Measurements from ENCODE around the gene CDC73. TPM values are rescaled to one million over a fixed set of nuclear protein-coding genes. Genes with fewer than 3 reads are reported as not detected.

The CDC73 gene
- total RNA-seq, 1 experiment from 2014 or later = 63.2 TPM

GRCh38 chr1:193283016-193283415, 161.2 kb downstream of the CDC73 start:
- ChIA-PET POLR2A (no interaction called here), CTCF (no interaction called here)
- ATAC-seq = no peak

GRCh38 chr1:193284219-193284618, 162.4 kb downstream of the CDC73 start:
- Histone ChIP-seq H3K27ac (ENCODE audit: low read depth, low read length) (no peak overlapping the region), H2AFZ (ENCODE audit: low read depth, low read length, poor library complexity, severe bottlenecking) (no peak overlapping the region), H3K79me2 (ENCODE audit: insufficient read depth, low read length) (no peaks in the 10 kb centered on the region), H3K27me3 (ENCODE audit: insufficient read depth, low read length) (no peaks in the 10 kb centered on the region), H3K9ac (ENCODE audit: low read length) (no peak overlapping the region), H4K20me1 (ENCODE audit: insufficient read depth) (no peaks in the 10 kb centered on the region; the same call in 1 of the 2 replicates), H3K4me1 (ENCODE audit: control insufficient read depth in 1 of 2, insufficient read depth in 2 of 2, low read length in 2 of 2) (no peaks in the 10 kb centered on the region), H3K36me3 (ENCODE audit: control insufficient read depth in 1 of 2, insufficient read depth in 2 of 2, low read length in 2 of 2) (no peaks in the 10 kb centered on the region), H3K9me3 (ENCODE audit: control insufficient read depth in 1 of 2, insufficient read depth in 1 of 2, low read depth in 1 of 2, low read length in 2 of 2) (no peaks in the 10 kb centered on the region), H3K4me2 (ENCODE audit: low read length) (no peak overlapping the region), H3K4me3 (replicated peaks in 1 of 2; ENCODE audit: low read depth in 1 of 2, low read length in 2 of 2) (no peak overlapping the region), H3K9me2 (ENCODE audit: insufficient read depth) (no peaks in the 10 kb centered on the region)
- BruUV-seq (replicated peaks) = no TSS peak
- intact Hi-C loops (cut with micrococcal nuclease) = no loop called here
- TF ChIP-seq CEBPB (IDR thresholded peaks at IDR 0.05; ENCODE audit: low read depth) = no peak
- TF ChIP-seq SRF (IDR thresholded peaks at IDR 0.05; ENCODE audit: low read depth) = no peak
- no peak for TF ChIP-seq SP1 (IDR thresholded peaks at IDR 0.05; ENCODE audit: low read depth)
- TF ChIP-seq ZNF274 (IDR thresholded peaks at IDR 0.05; ENCODE audit: low read depth, low read length) = no peak
- no peak for TF ChIP-seq RAD21 (IDR thresholded peaks at IDR 0.05; ENCODE audit: low read depth)
- TF ChIP-seq ZBTB33 (IDR thresholded peaks at IDR 0.05; ENCODE audit: extremely low read depth, insufficient replicate concordance, low read length) = no peak
- TF ChIP-seq TCF7L2 (IDR thresholded peaks at IDR 0.05; ENCODE audit: borderline replicate concordance, extremely low read depth, insufficient read depth, insufficient read length) = no peak
- no peak for TF ChIP-seq ATF3 (IDR thresholded peaks at IDR 0.05)
- TF ChIP-seq POLR2AphosphoS5 (IDR thresholded peaks at IDR 0.05; ENCODE audit: low read depth, low read length) = no peak
- no peak for TF ChIP-seq SIN3A (IDR thresholded peaks at IDR 0.05; ENCODE audit: low read depth)
- no peak for TF ChIP-seq CTCF (IDR thresholded peaks at IDR 0.05 in 2 of 3, conservative IDR thresholded peaks at IDR 0.05 in 1 of 3; ENCODE audit: borderline replicate concordance in 1 of 3, insufficient read depth in 1 of 3, low read depth in 2 of 3, low read length in 2 of 3)
- TF ChIP-seq JUND (IDR thresholded peaks at IDR 0.05) = no peak
- TF ChIP-seq YY1 (IDR thresholded peaks at IDR 0.05; ENCODE audit: extremely low read depth, insufficient replicate concordance, low read depth, low read length) = no peak
- no peak for TF ChIP-seq ELF1 (IDR thresholded peaks at IDR 0.05; ENCODE audit: borderline replicate concordance, low read depth)
- ChIA-PET RAD21 (ENCODE audit: low non-redundant PET in 1 of 2, low total read pairs in 2 of 2, uncharacterized antibody in 2 of 2, unreplicated experiment in 2 of 2) (no interaction called here), CTCF (no interaction called here), POLR2A (no interaction called here)
- DNase-seq (ENCODE audit: low read depth, low spot score) (no peak), ATAC-seq (no peak)

More at GRCh38 chr1:193283016-193283415, 161.2 kb downstream of the CDC73 start:
- TF ChIP-seq JUND (IDR thresholded peaks at IDR 0.05) (no peak), YY1 (IDR thresholded peaks at IDR 0.05; ENCODE audit: extremely low read depth, insufficient replicate concordance, low read depth, low read length) (no peak)
- intact Hi-C loops (cut with micrococcal nuclease) = no loop called here
- no peaks in the 10 kb centered on the region for H3K79me2 ChIP-seq (ENCODE audit: insufficient read depth, low read length)
- no peak overlapping the region for H3K4me3 ChIP-seq (replicated peaks in 1 of 2; ENCODE audit: low read depth in 1 of 2, low read length in 2 of 2)
- H3K9ac ChIP-seq (ENCODE audit: low read length) = no peak overlapping the region
- H3K4me1 ChIP-seq (ENCODE audit: control insufficient read depth in 1 of 2, insufficient read depth in 2 of 2, low read length in 2 of 2) = no peaks in the 10 kb centered on the region
- no peaks in the 10 kb centered on the region for H3K36me3 ChIP-seq (ENCODE audit: control insufficient read depth in 1 of 2, insufficient read depth in 2 of 2, low read length in 2 of 2)
- no peak for DNase-seq (ENCODE audit: low read depth, low spot score)
- H3K4me2 ChIP-seq (ENCODE audit: low read length) = no peak overlapping the region
- no peaks in the 10 kb centered on the region for H3K9me3 ChIP-seq (ENCODE audit: control insufficient read depth in 1 of 2, insufficient read depth in 1 of 2, low read depth in 1 of 2, low read length in 2 of 2)
- H3K9me2 ChIP-seq (ENCODE audit: insufficient read depth) = no peaks in the 10 kb centered on the region
- no peak overlapping the region for H2AFZ ChIP-seq (ENCODE audit: low read depth, low read length, poor library complexity, severe bottlenecking)
- H3K27ac ChIP-seq (ENCODE audit: low read depth, low read length) = no peak overlapping the region
- RAD21 ChIA-PET (ENCODE audit: low non-redundant PET in 1 of 2, low total read pairs in 2 of 2, uncharacterized antibody in 2 of 2, unreplicated experiment in 2 of 2) = no interaction called here
- H4K20me1 ChIP-seq (ENCODE audit: insufficient read depth) = no peaks in the 10 kb centered on the region
- H3K27me3 ChIP-seq (ENCODE audit: insufficient read depth, low read length) = no peaks in the 10 kb centered on the region
- BruUV-seq (replicated peaks) = no TSS peak

Data from HCT116 (cell line).